ENCODE results near the gene TCEANC2.

- TF ChIP-seq, protein P1, sequence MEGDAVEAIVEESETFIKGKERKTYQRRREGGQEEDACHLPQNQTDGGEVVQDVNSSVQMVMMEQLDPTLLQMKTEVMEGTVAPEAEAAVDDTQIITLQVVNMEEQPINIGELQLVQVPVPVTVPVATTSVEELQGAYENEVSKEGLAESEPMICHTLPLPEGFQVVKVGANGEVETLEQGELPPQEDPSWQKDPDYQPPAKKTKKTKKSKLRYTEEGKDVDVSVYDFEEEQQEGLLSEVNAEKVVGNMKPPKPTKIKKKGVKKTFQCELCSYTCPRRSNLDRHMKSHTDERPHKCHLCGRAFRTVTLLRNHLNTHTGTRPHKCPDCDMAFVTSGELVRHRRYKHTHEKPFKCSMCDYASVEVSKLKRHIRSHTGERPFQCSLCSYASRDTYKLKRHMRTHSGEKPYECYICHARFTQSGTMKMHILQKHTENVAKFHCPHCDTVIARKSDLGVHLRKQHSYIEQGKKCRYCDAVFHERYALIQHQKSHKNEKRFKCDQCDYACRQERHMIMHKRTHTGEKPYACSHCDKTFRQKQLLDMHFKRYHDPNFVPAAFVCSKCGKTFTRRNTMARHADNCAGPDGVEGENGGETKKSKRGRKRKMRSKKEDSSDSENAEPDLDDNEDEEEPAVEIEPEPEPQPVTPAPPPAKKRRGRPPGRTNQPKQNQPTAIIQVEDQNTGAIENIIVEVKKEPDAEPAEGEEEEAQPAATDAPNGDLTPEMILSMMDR (IDR thresholded peaks at IDR 0.05) = no peak
- no peak for TF ChIP-seq POLR2A (IDR thresholded peaks at IDR 0.05)
Observed at GRCh38 chr1:54122135-54122751, 68.8 kb downstream of the TCEANC2 start.

All from esophagus squamous epithelium (tissue), 4 donors.